ENCODE data around the gene ENOX2.

DNA sequence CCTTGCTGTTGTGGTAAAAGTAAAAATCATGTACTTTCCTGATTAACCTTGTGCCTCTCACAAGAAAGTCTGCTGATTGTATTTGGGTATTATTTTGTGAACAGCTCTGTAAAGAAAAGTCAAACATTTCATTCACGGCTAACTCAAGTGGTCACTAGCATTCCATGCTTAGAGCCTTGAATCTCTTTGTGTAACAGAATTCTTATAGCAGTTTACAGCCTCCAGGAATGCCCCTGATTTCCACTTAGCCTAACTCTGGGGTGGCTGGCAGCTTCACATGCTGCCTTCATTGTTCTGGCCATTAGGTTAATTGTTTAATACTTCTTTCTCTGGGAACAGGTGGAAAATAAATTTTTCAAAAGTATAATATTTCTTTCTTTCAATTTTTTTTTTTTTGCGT lies 274.5 kb downstream of the ENOX2 start:
- TF ChIP-seq FOXM1 (IDR thresholded peaks at IDR 0.05; ENCODE audit: borderline replicate concordance), result no peak
- TF ChIP-seq FOXA1 (IDR thresholded peaks at IDR 0.05), result no peak
- TF ChIP-seq HDGF (IDR thresholded peaks at IDR 0.05; ENCODE audit: borderline replicate concordance), result no peak
- no peak for TF ChIP-seq BHLHE40 (IDR thresholded peaks at IDR 0.05; ENCODE audit: borderline replicate concordance)
- TF ChIP-seq LEF1 (IDR thresholded peaks at IDR 0.05; ENCODE audit: borderline replicate concordance), result no peak
- TF ChIP-seq SUZ12 (IDR thresholded peaks at IDR 0.05), result no peak
- no peak for TF ChIP-seq FOXK2 (IDR thresholded peaks at IDR 0.05)
- no peak for TF ChIP-seq SP1 (IDR thresholded peaks at IDR 0.05)
- no peak for TF ChIP-seq NFRKB (IDR thresholded peaks at IDR 0.05)
- TF ChIP-seq L3MBTL2 (conservative IDR thresholded peaks at IDR 0.05), result no peak
- TF ChIP-seq ELF4 (IDR thresholded peaks at IDR 0.05), result no peak

Data from HEK293T (cell line).